ENCODE results near the gene FOXJ1. TPM values are rescaled to one million over a fixed set of nuclear protein-coding genes. Genes with fewer than 3 reads are reported as not detected.

The FOXJ1 gene
- total and polyA plus RNA-seq, 3 experiments from 2014 or later: 0.64 to 0.94 (median 0.68) TPM

DNA sequence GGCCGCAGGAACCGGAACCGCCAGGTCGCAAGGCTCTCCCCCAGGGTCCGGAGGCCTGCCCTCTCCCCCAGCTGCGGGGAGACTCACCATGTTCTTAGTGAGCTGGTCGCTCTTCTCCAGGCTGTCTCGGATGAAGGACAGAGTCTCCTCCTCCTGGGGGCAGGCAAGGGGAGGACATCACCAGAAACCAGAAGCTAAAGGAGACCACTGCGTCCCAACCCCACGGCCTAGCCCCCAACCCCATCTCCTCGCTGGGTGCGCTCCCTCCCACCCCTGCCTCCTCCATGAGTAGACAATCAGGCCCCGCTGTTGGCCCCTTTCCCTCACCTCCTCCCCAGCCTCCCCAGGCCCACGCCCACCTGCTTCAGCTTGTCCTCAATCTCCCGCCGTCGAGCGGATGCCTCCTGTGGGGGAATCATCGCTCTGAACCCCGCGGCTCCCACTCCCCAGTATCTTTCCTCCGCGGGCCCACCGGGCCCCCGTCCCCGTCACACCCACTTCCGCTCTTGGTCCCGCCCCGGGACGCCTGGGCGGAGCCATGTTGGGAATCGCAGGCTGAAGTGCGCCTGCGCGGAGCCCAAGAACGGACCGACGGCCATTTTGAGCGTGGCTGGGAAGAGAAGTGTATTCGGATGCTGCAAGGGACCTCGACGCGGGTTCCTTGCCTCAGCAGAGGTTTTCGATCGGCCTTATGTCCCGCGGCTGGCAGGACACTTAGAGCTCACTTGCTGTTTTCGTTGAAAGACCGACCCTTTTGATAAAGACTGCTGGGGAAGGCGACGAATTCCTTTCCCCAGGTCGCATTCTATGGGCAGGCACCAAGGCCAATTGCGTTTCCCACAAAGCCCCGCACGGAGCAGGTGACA, 37.5 kb downstream of the FOXJ1 start, which contains the start of gene EXOC7:
Gene EXOC7, minus strand, starts transcription at position 514 of the 866 bp plus-strand sequence. Its CDS starts 95 bp downstream, at position 419.
- Histone ChIP-seq H3K27ac (ENCODE audit: low read depth, low read length) (peak within 1 kb of the TSS; percentile 70), H3K9me3 (ENCODE audit: low read length) (no peaks in the 10 kb centered on the region), H3K4me1 (ENCODE audit: insufficient read depth, low read length) (peaks cover 17% of the 10 kb centered on the region), H3K27me3 (ENCODE audit: insufficient read depth, low read length, poor library complexity, severe bottlenecking) (no peaks in the 10 kb centered on the region), H3K4me3 (ENCODE audit: low read length) (peak within 1 kb of the TSS; percentile 77), H3K36me3 (ENCODE audit: insufficient read depth, low read length) (peaks cover 5% of the 10 kb centered on the region)
- no peaks in the 10 kb centered on the region for H3K9me3 Mint-ChIP-seq
- DNase-seq: peak; percentile 89 to 95 (median 90)
- peaks cover 0 to 41% (median 7%) of the 10 kb centered on the region in 3 donors for H3K36me3 Mint-ChIP-seq
- peak within 1 kb of the TSS; percentile 92 to 98 (median 96) for H3K4me3 Mint-ChIP-seq
- H3K27me3 Mint-ChIP-seq: peaks cover 0 to 2% of the 10 kb centered on the region in 2 donors
- peaks cover 23 to 40% (median 34%) of the 10 kb centered on the region in 3 donors for H3K4me1 Mint-ChIP-seq
- ChIA-PET CTCF (interaction anchor here (0.7 to 6.6 kb wide), 11 partner anchors 10 to 198 kb away, joined by 3 to 30 read pairs (median 3); no protein-coding TSS in a partner anchor), POLR2A (interaction anchor here (0.6 to 1.6 kb wide), 6 partner anchors 29 to 248 kb away, joined by 3 to 5 read pairs (median 4); partner anchors contain the start of gene WBP2)
- peak within 1 kb of the TSS; percentile 90 to 99 (median 98) for H3K27ac Mint-ChIP-seq

GRCh38 chr17:76102944-76103273, 38.1 kb downstream of the FOXJ1 start:
- Mint-ChIP-seq H3K4me3 (peak overlapping the region; percentile 92 to 98 (median 96)), H3K36me3 (peaks cover 0 to 46% (median 7%) of the 10 kb centered on the region in 3 donors), H3K9me3 (no peaks in the 10 kb centered on the region), H3K27ac (peak overlapping the region; percentile 90 to 99 (median 98)), H3K27me3 (peaks cover 0 to 2% of the 10 kb centered on the region in 2 donors), H3K4me1 (peaks cover 23 to 40% (median 34%) of the 10 kb centered on the region in 3 donors)
- peak overlapping the region; percentile 70 for H3K27ac ChIP-seq (ENCODE audit: low read depth, low read length)
- H3K4me3 ChIP-seq (ENCODE audit: low read length): peak overlapping the region; percentile 77
- H3K36me3 ChIP-seq (ENCODE audit: insufficient read depth, low read length): peaks cover 5% of the 10 kb centered on the region
- POLR2A ChIA-PET: interaction anchor here (0.6 to 1.6 kb wide), 6 partner anchors 16 to 164 kb away, joined by 3 to 5 read pairs (median 4); no protein-coding TSS in a partner anchor
- CTCF ChIA-PET: interaction anchor here (0.7 to 6.6 kb wide), 6 partner anchors 75 to 305 kb away, joined by 3 to 30 read pairs (median 3); no protein-coding TSS in a partner anchor
- H3K27me3 ChIP-seq (ENCODE audit: insufficient read depth, low read length, poor library complexity, severe bottlenecking): no peaks in the 10 kb centered on the region
- H3K9me3 ChIP-seq (ENCODE audit: low read length): no peaks in the 10 kb centered on the region
- DNase-seq: no peak
- peaks cover 17% of the 10 kb centered on the region for H3K4me1 ChIP-seq (ENCODE audit: insufficient read depth, low read length)

DNA sequence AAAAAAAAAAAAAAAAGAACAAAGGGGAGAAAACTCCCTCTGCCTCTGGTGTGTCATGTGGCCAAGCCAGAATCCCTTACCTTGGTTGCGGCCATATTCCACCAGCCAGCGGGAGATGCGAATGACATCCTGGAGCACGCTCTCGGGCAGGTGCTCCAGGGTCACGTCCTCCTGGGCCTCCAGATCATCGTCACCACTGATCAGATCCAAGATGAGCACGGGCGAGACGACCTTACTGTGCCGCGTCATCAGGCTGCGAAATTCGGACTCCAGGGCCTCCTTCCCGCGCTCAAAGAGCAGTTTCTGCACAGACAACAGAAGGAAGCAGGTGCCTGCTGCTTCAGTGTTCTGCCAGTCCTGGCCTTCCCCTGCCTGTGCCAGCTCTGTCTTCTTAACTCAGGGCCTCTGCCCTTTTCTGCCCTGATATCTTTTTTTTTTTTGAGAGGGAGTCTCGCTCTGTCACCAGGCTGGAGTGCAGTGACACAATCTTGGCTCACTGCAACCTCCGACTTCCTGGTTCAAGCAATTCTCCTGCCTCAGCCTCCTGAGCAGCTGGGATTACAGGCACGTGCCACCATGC, 43.2 kb downstream of the FOXJ1 start:
- peak overlapping the region in 1 of 8 donors; percentile 15 for H3K27ac Mint-ChIP-seq
- H3K9me3 Mint-ChIP-seq: no peaks in the 10 kb centered on the region
- Histone ChIP-seq H3K27me3 (ENCODE audit: insufficient read depth, low read length, poor library complexity, severe bottlenecking) (no peaks in the 10 kb centered on the region), H3K27ac (ENCODE audit: low read depth, low read length) (no peak overlapping the region), H3K36me3 (ENCODE audit: insufficient read depth, low read length) (peaks cover 38% of the 10 kb centered on the region), H3K4me1 (ENCODE audit: insufficient read depth, low read length) (peaks cover 8% of the 10 kb centered on the region), H3K9me3 (ENCODE audit: low read length) (no peaks in the 10 kb centered on the region), H3K4me3 (ENCODE audit: low read length) (no peak overlapping the region)
- peaks cover 15 to 29% (median 27%) of the 10 kb centered on the region in 3 donors for H3K4me1 Mint-ChIP-seq
- CTCF ChIA-PET: no interaction called here
- no peak overlapping the region for H3K4me3 Mint-ChIP-seq
- H3K27me3 Mint-ChIP-seq: no peaks in the 10 kb centered on the region
- POLR2A ChIA-PET: interaction anchor here (0.7 kb wide), 1 partner anchor 8 kb away, joined by 4 read pairs; no protein-coding TSS in a partner anchor
- DNase-seq: no peak
- peaks cover 0 to 76% (median 14%) of the 10 kb centered on the region in 3 donors for H3K36me3 Mint-ChIP-seq

- Histone ChIP-seq H3K36me3 (ENCODE audit: insufficient read depth, low read length) (peaks cover 34% of the 10 kb centered on the region), H3K27ac (ENCODE audit: low read depth, low read length) (no peak overlapping the region)
Observed at GRCh38 chr17:76095943-76096342, 45.1 kb downstream of the FOXJ1 start.

GRCh38 chr17:76094046-76094445, 47.0 kb downstream of the FOXJ1 start:
- H3K27ac ChIP-seq (ENCODE audit: low read depth, low read length): no peak overlapping the region
- Mint-ChIP-seq H3K4me3 (no peak overlapping the region), H3K36me3 (peaks cover 0 to 78% (median 8%) of the 10 kb centered on the region in 3 donors), H3K27me3 (peaks cover 0 to 1% of the 10 kb centered on the region in 2 donors), H3K9me3 (no peaks in the 10 kb centered on the region), H3K4me1 (peaks cover 4 to 11% (median 5%) of the 10 kb centered on the region in 3 donors), H3K27ac (peak overlapping the region in 2 of 8 donors; percentile 73 to 94)
- no peaks in the 10 kb centered on the region for H3K4me1 ChIP-seq (ENCODE audit: insufficient read depth, low read length)
- no peak for DNase-seq
- POLR2A ChIA-PET: interaction anchor here (0.7 kb wide), 1 partner anchor 291 kb away, joined by 3 read pairs; no protein-coding TSS in a partner anchor
- no peaks in the 10 kb centered on the region for H3K9me3 ChIP-seq (ENCODE audit: low read length)
- no peak overlapping the region for H3K4me3 ChIP-seq (ENCODE audit: low read length)
- peaks cover 46% of the 10 kb centered on the region for H3K36me3 ChIP-seq (ENCODE audit: insufficient read depth, low read length)
- CTCF ChIA-PET: interaction anchor here (1.0 to 1.7 kb wide), 2 partner anchors 10 to 88 kb away, joined by 3 read pairs; no protein-coding TSS in a partner anchor
- H3K27me3 ChIP-seq (ENCODE audit: insufficient read depth, low read length, poor library complexity, severe bottlenecking): no peaks in the 10 kb centered on the region

More at GRCh38 chr17:76095943-76096342, 45.1 kb downstream of the FOXJ1 start:
- Histone ChIP-seq H3K4me1 (ENCODE audit: insufficient read depth, low read length) (no peaks in the 10 kb centered on the region), H3K4me3 (ENCODE audit: low read length) (no peak overlapping the region), H3K27me3 (ENCODE audit: insufficient read depth, low read length, poor library complexity, severe bottlenecking) (no peaks in the 10 kb centered on the region), H3K9me3 (ENCODE audit: low read length) (no peaks in the 10 kb centered on the region)
- CTCF ChIA-PET: interaction anchor here (1.1 to 2.5 kb wide), 5 partner anchors 11 to 204 kb away, joined by 3 to 7 read pairs (median 3); no protein-coding TSS in a partner anchor
- DNase-seq: no peak
- peaks cover 7 to 15% (median 12%) of the 10 kb centered on the region in 3 donors for H3K4me1 Mint-ChIP-seq
- H3K36me3 Mint-ChIP-seq: peaks cover 0 to 78% (median 11%) of the 10 kb centered on the region in 3 donors
- no peaks in the 10 kb centered on the region for H3K27me3 Mint-ChIP-seq
- POLR2A ChIA-PET: no interaction called here
- H3K4me3 Mint-ChIP-seq: peak overlapping the region in 1 of 7 donors; percentile 40
- no peaks in the 10 kb centered on the region for H3K9me3 Mint-ChIP-seq
- H3K27ac Mint-ChIP-seq: peak overlapping the region in 1 of 8 donors; percentile 12

DNA sequence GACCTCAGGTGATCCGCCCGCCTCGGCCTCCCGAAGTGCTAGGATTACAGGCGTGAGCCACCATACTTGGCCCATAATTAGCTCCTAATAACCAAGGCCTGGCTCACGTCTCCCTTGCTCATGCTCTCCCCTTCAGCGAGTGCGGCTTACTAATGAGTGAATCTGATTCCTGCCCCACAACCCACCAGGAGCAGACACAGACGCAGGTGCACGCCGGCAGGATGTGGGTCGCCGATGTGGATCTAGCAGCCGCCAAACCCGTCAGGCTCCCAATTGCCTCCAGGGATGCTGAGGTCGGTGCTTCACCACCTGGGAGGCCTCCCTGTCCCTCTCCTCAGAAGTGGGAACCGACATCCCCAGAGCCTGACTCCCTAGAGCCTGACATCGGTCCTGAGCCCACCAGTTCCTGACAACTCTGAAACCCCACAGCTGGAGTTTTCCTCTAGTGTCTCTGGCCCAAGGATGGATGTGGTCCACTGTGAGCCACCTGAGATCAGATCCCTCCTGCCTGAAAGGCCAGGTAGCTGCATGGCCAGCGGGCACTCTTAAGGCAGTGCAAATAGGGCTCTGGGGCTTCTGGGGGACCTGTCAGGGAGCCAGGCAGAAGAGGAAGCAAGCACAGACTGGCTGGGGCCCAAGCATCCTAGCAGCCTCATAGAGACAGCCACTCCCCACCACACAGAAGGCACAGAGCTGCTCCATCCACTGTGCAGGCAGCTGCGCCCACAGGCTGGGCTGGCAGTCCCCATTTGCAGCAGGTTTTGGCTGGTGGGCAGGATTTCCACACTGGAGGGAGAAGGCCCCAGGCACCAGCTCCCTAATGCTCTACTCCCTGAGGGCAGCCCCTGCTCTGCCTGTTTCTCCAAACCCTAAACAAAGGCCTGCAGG, 48.3 kb downstream of the FOXJ1 start:
- H3K4me3 Mint-ChIP-seq: no peak overlapping the region
- no peaks in the 10 kb centered on the region for H3K9me3 Mint-ChIP-seq
- Histone ChIP-seq H3K36me3 (ENCODE audit: insufficient read depth, low read length) (peaks cover 59% of the 10 kb centered on the region), H3K27me3 (ENCODE audit: insufficient read depth, low read length, poor library complexity, severe bottlenecking) (no peaks in the 10 kb centered on the region), H3K4me1 (ENCODE audit: insufficient read depth, low read length) (no peaks in the 10 kb centered on the region), H3K27ac (ENCODE audit: low read depth, low read length) (no peak overlapping the region), H3K4me3 (ENCODE audit: low read length) (no peak overlapping the region), H3K9me3 (ENCODE audit: low read length) (no peaks in the 10 kb centered on the region)
- peaks cover 0 to 1% of the 10 kb centered on the region in 2 donors for H3K27me3 Mint-ChIP-seq
- ChIA-PET CTCF (interaction anchor here (1.0 to 1.7 kb wide), 3 partner anchors 11 to 87 kb away, joined by 3 read pairs; partner anchors contain the start of gene EXOC7), POLR2A (interaction anchor here (0.8 kb wide), 1 partner anchor 15 kb away, joined by 3 read pairs; no protein-coding TSS in a partner anchor)
- H3K36me3 Mint-ChIP-seq: peaks cover 0 to 81% (median 8%) of the 10 kb centered on the region in 3 donors
- peak overlapping the region in 2 of 8 donors; percentile 15 to 78 for H3K27ac Mint-ChIP-seq
- peaks cover 4 to 11% (median 5%) of the 10 kb centered on the region in 3 donors for H3K4me1 Mint-ChIP-seq
- DNase-seq: no peak

Measured in CD8-positive, alpha-beta memory T cell (primary cell).